H9 (cell line): Measurements from ENCODE around the gene SH3PXD2B. TPM values are rescaled to one million over a fixed set of nuclear protein-coding genes. Genes with fewer than 3 reads are reported as not detected.

ENCODE experiments used
- DNase-seq: peaks from one replicate; pipeline ENCODE4 v3.0.0-alpha.2; 2017
- H2AFZ ChIP-seq: one replicate; pipeline ENCODE4 v1.6.1; 2013; ENCODE audit warnings: mild to moderate bottlenecking, low read length, control low read depth, moderate library complexity
- H2AK5ac ChIP-seq: 2 replicates; pipeline ENCODE4 v1.6.1; 2013; ENCODE audit warnings: low read length, control low read depth, mixed read lengths; ENCODE audit not compliant: insufficient read length
- H2BK120ac ChIP-seq: one replicate; pipeline ENCODE4 v1.6.1; 2013; ENCODE audit warnings: low read depth, mild to moderate bottlenecking, low read length, control low read depth, inconsistent platforms; ENCODE audit not compliant: poor library complexity, severe bottlenecking
- H2BK12ac ChIP-seq: 2 replicates; pipeline ENCODE4 v1.6.1; 2013; ENCODE audit warnings: low read length, control low read depth, mixed read lengths, low read depth; ENCODE audit not compliant: insufficient read length
- H2BK15ac ChIP-seq: 2 replicates; pipeline ENCODE4 v1.6.1; 2013; ENCODE audit warnings: low read depth, low read length, control low read depth
- H2BK20ac ChIP-seq: one replicate; pipeline ENCODE4 v1.6.1; 2013; ENCODE audit warnings: low read depth, mild to moderate bottlenecking, low read length, control low read depth, inconsistent platforms; ENCODE audit not compliant: poor library complexity, severe bottlenecking
- H2BK5ac ChIP-seq: 2 replicates; pipeline ENCODE4 v1.6.1; 2013; ENCODE audit warnings: low read length, control low read depth, mixed read lengths; ENCODE audit not compliant: insufficient read length
- H3K14ac ChIP-seq: 2 replicates; pipeline ENCODE4 v1.6.1; 2013; ENCODE audit warnings: low read length, control low read depth; ENCODE audit not compliant: insufficient read depth
- H3K18ac ChIP-seq: 2 replicates; pipeline ENCODE4 v1.6.1; 2013; ENCODE audit warnings: low read depth, mild to moderate bottlenecking, mixed read lengths, low read length, control low read depth; ENCODE audit not compliant: insufficient read length
- H3K23ac ChIP-seq: 2 replicates; pipeline ENCODE4 v1.6.1; 2013; ENCODE audit warnings: low read length, control low read depth, mixed read lengths, low read depth; ENCODE audit not compliant: insufficient read length
- H3K23me2 ChIP-seq: 2 replicates; pipeline ENCODE4 v1.6.1; 2013; ENCODE audit warnings: low read depth, mild to moderate bottlenecking, mixed read lengths, low read length, control low read depth; ENCODE audit not compliant: insufficient read length, poor library complexity, severe bottlenecking
- H3K27ac ChIP-seq: 2 replicates; pipeline ENCODE4 v1.5.1; 2013; ENCODE audit warnings: low read length, control low read depth, mixed read lengths, low read depth; ENCODE audit not compliant: insufficient read length
- H3K27me3 ChIP-seq: 2 replicates; pipeline ENCODE4 v1.6.1; 2013; ENCODE audit warnings: low read length, control low read depth, inconsistent platforms; ENCODE audit not compliant: insufficient read depth
- H3K4ac ChIP-seq: 2 replicates; pipeline ENCODE4 v1.6.1; 2013; ENCODE audit warnings: low read depth, mild to moderate bottlenecking, control low read depth, inconsistent platforms, low read length, moderate library complexity
- H3K4me1 ChIP-seq: 2 replicates; pipeline ENCODE4 v1.6.1; 2013; ENCODE audit warnings: low read length, control low read depth, inconsistent platforms; ENCODE audit not compliant: insufficient read depth
- H3K4me2 ChIP-seq: 2 replicates; pipeline ENCODE4 v1.6.1; 2013; ENCODE audit warnings: low read length, control low read depth, mixed read lengths; ENCODE audit not compliant: insufficient read length, insufficient read depth
- H3K56ac ChIP-seq: 2 replicates; pipeline ENCODE4 v1.6.1; 2013; ENCODE audit warnings: low read depth, mild to moderate bottlenecking, mixed read lengths, low read length, control low read depth; ENCODE audit not compliant: insufficient read length
- H3K79me1 ChIP-seq: 2 replicates; pipeline ENCODE4 v1.6.1; 2013; ENCODE audit warnings: low read depth, mild to moderate bottlenecking, moderate library complexity, low read length, control low read depth, inconsistent platforms; ENCODE audit not compliant: insufficient read depth, poor library complexity, severe bottlenecking
- H3K79me2 ChIP-seq: 2 replicates; pipeline ENCODE4 v1.6.1; 2013; ENCODE audit warnings: low read length, control low read depth, inconsistent platforms; ENCODE audit not compliant: insufficient read depth
- H3K9ac ChIP-seq: 2 replicates; pipeline ENCODE4 v1.6.1; 2013; ENCODE audit warnings: low read length, control low read depth, mixed read lengths; ENCODE audit not compliant: insufficient read length; ENCODE audit errors: extremely low read depth
- H3K9me3 ChIP-seq: one replicate; pipeline ENCODE4 v1.6.1; 2013; ENCODE audit warnings: low read depth, low read length, inconsistent platforms; ENCODE audit not compliant: control insufficient read depth
- H3T11ph ChIP-seq: one replicate; pipeline ENCODE4 v1.6.1; 2013; ENCODE audit warnings: mild to moderate bottlenecking, low read length, control low read depth, inconsistent platforms
- H4K20me1 ChIP-seq: one replicate; pipeline ENCODE4 v1.6.1; 2013; ENCODE audit not compliant: control insufficient read depth, insufficient read length, insufficient read depth
- H4K5ac ChIP-seq: 2 replicates; pipeline ENCODE4 v1.6.1; 2013; ENCODE audit warnings: low read depth, mild to moderate bottlenecking, mixed read lengths, low read length, control low read depth; ENCODE audit not compliant: insufficient read length
- H4K8ac ChIP-seq: replicated peaks from 2 replicates; pipeline ENCODE4 v1.6.1; 2013; ENCODE audit warnings: low read length, control low read depth, mixed read lengths, low read depth; ENCODE audit not compliant: insufficient read length
- H4K91ac ChIP-seq: 2 replicates; pipeline ENCODE4 v1.6.1; 2013; ENCODE audit warnings: low read depth, mild to moderate bottlenecking, moderate library complexity, mixed read lengths, low read length, control low read depth; ENCODE audit not compliant: insufficient read length
- H3K27ac Mint-ChIP-seq, 3 experiments: 2 replicates in 2 of 3; 3 replicates in 1 of 3; pipeline ENCODE4 v1.8.0; 2020 to 2021; ENCODE audit warnings: mixed read lengths in 3 of 3, mild to moderate bottlenecking in 1 of 3, moderate library complexity in 1 of 3
- H3K27me3 Mint-ChIP-seq: 2 replicates; pipeline ENCODE4 v1.8.0; 2021; ENCODE audit warnings: low read depth, mild to moderate bottlenecking, moderate library complexity, mixed read lengths
- H3K36me3 Mint-ChIP-seq, 3 experiments: 2 replicates in 2 of 3; 3 replicates in 1 of 3; pipeline ENCODE4 v1.8.0; 2020 to 2021; ENCODE audit warnings: low read depth in 3 of 3, mixed read lengths in 3 of 3; ENCODE audit not compliant: insufficient read depth in 1 of 3
- H3K4me1 Mint-ChIP-seq, 2 experiments: 2 replicates each; pipeline ENCODE4 v1.8.0; 2020; ENCODE audit warnings: mixed read lengths in 2 of 2
- H3K4me3 Mint-ChIP-seq, 2 experiments: 2 replicates in 1 of 2; 3 replicates in 1 of 2; pipeline ENCODE4 v1.8.0; 2020 to 2021; ENCODE audit warnings: mild to moderate bottlenecking in 2 of 2, mixed read lengths in 2 of 2, moderate library complexity in 1 of 2
- H3K9me3 Mint-ChIP-seq, 2 experiments: 2 replicates in 1 of 2; 3 replicates in 1 of 2; pipeline ENCODE4 v1.8.0; 2020; ENCODE audit warnings: mild to moderate bottlenecking in 2 of 2, mixed read lengths in 2 of 2, moderate library complexity in 1 of 2
- CTCF ChIP-seq: fragments of 200-600 bp; sonication (generic); conservative IDR thresholded peaks from 3 replicates; pipeline ENCODE4 v1.8.0; 2021; ENCODE audit warnings: antibody characterized with exemption, mild to moderate bottlenecking
- WGBS: extraction: QIAGEN DNeasy Blood & Tissue Kit; methylation state at CpG from one replicate; pipeline ENCODE4 v1.1.7; 2013; ENCODE audit warnings: missing lambda C conversion rate, low lambda C conversion rate, mixed read lengths; ENCODE audit not compliant: insufficient read length; ENCODE audit errors: extremely low coverage; 5-methylcytosine and 5-hydroxymethylcytosine counted together
- total RNA-seq: library from RNA; stranded (reverse); gene quantifications from 2 replicates; pipeline ENCODE4 v1.2.1, GENCODE V29; 2021

The SH3PXD2B gene
- total RNA-seq, 1 experiment from 2014 or later, result 49.0 TPM

- Mint-ChIP-seq H3K36me3 (peaks cover 19 to 36% (median 28%) of the 10 kb centered on the region in 3 experiments), H3K27ac (no peak overlapping the region; a peak in 3 of 7 replicates), H3K4me1 (peaks cover 12 to 18% of the 10 kb centered on the region in 2 experiments), H3K4me3 (no peak overlapping the region), H3K9me3 (no peaks in the 10 kb centered on the region; a peak in 1 of 5 replicates), H3K27me3 (no peaks in the 10 kb centered on the region)
- no peak for DNase-seq
- Histone ChIP-seq H4K91ac (no peak overlapping the region), H3K79me2 (peaks cover 5% of the 10 kb centered on the region; the same call in 1 of the 2 replicates), H3T11ph (no peak overlapping the region), H4K5ac (no peak overlapping the region), H3K4me1 (no peaks in the 10 kb centered on the region), H3K18ac (no peak overlapping the region), H4K20me1 (peaks cover 2% of the 10 kb centered on the region), H2BK12ac (no peak overlapping the region), H3K9ac (no peak overlapping the region), H3K56ac (no peak overlapping the region), H2AFZ (no peak overlapping the region), H2BK5ac (no peak overlapping the region), H3K27ac (no peak overlapping the region), H2AK5ac (no peak overlapping the region), H4K8ac (no peak overlapping the region), H2BK20ac (no peak overlapping the region), H3K23ac (no peak overlapping the region), H3K4ac (no peak overlapping the region), H3K23me2 (no peaks in the 10 kb centered on the region), H2BK15ac (no peak overlapping the region), H3K4me2 (no peak overlapping the region), H3K27me3 (no peaks in the 10 kb centered on the region), H2BK120ac (no peak overlapping the region), H3K79me1 (peaks cover 7% of the 10 kb centered on the region), H3K14ac (no peak overlapping the region), H3K9me3 (no peaks in the 10 kb centered on the region)
- no peak for TF ChIP-seq CTCF
- no CpG with 5 or more reads among the region's 12 CpGs for WGBS
Observed at GRCh38 chr5:172425402-172425801, 28.9 kb downstream of the SH3PXD2B start.
